GM13977 (cell line): ENCODE results near the gene KCNK15.

Experiments
- DNase-seq: peaks from one replicate; pipeline ENCODE4 v3.0.0; 2012; ENCODE audit warnings: low spot score
- CTCF ChIP-seq: IDR thresholded peaks from 2 replicates; pipeline ENCODE4 v1.5.1; 2012; ENCODE audit warnings: mild to moderate bottlenecking, control low read depth; ENCODE audit not compliant: insufficient read depth; ENCODE audit errors: extremely low read depth, missing control alignments
- in situ Hi-C: fragments of 300-500 bp; cut with MboI; formaldehyde crosslinking; loops from one replicate; pipeline ENCODE4 v1.12.0; 2022; ENCODE audit warnings: low sequenced_read_pairs, low pct_unique_long_range_greater_than_20kb, mixed read lengths, inconsistent platforms; ENCODE audit not compliant: unreplicated experiment

KCNK15 gene

GRCh38 chr20:44727039-44727438 is 18.6 kb upstream of the KCNK15 start:
- no peak for TF ChIP-seq CTCF
- in situ Hi-C loops: no loop called here
- no peak for DNase-seq

GRCh38 chr20:44727651-44728050 is 18.0 kb upstream of the KCNK15 start:
- no peak for TF ChIP-seq CTCF
- in situ Hi-C loops: no loop called here
- DNase-seq: no peak

- in situ Hi-C loops: no loop called here
- no peak for TF ChIP-seq CTCF
- no peak for DNase-seq
Observed at GRCh38 chr20:44728801-44729443, 16.7 kb upstream of the KCNK15 start.

GRCh38 chr20:44730441-44730840 is 15.2 kb upstream of the KCNK15 start:
- no peak for TF ChIP-seq CTCF
- DNase-seq: no peak
- in situ Hi-C loops: no loop called here

GRCh38 chr20:44731657-44732056 is 14.0 kb upstream of the KCNK15 start:
- in situ Hi-C loops: no loop called here
- no peak for DNase-seq
- no peak for TF ChIP-seq CTCF

- no peak for TF ChIP-seq CTCF
- in situ Hi-C loops: no loop called here
- no peak for DNase-seq
Observed at GRCh38 chr20:44732327-44732726, 13.3 kb upstream of the KCNK15 start.
